K562 (cell line): Measurements from ENCODE around the gene EFNA1. TPM values are rescaled to one million over a fixed set of nuclear protein-coding genes. Genes with fewer than 3 reads are reported as not detected.

Experiments used
- BHLHE40 ChIP-seq: IDR thresholded peaks from 2 replicates; pipeline ENCODE4 v1.6.1; 2011; ENCODE audit warnings: low read length, improper control_type of control experiment
- CBFB ChIP-seq: sonication (generic); formaldehyde crosslinking; IDR thresholded peaks from 2 replicates; pipeline ENCODE4 v1.4.0; 2020; ENCODE audit warnings: mild to moderate bottlenecking, missing genetic modification reagents
- GTF2E2 ChIP-seq: fragments of 200-800 bp; sonication (Bioruptor generic); IDR thresholded peaks from 2 replicates; pipeline ENCODE4 v1.6.1; 2016; ENCODE audit warnings: missing genetic modification characterization, missing compliant biosample characterization
- GTF2F1 ChIP-seq: IDR thresholded peaks from 2 replicates; pipeline ENCODE4 v1.6.1; 2011; ENCODE audit warnings: low read depth, low read length, improper control_type of control experiment
- HMGN3 ChIP-seq: IDR thresholded peaks from 2 replicates; pipeline ENCODE4 v1.6.1; 2011; ENCODE audit warnings: borderline replicate concordance, low read depth, mild to moderate bottlenecking, mixed read lengths, low read length; ENCODE audit not compliant: insufficient read length; ENCODE audit errors: extremely low read depth
- NCOA6 ChIP-seq: fragments of 450-650 bp; IDR thresholded peaks from 2 replicates; pipeline ENCODE4 v1.6.1; 2017; ENCODE audit warnings: mild to moderate bottlenecking
- NR1H2 ChIP-seq: sonication (generic); formaldehyde crosslinking; IDR thresholded peaks from 2 replicates; pipeline ENCODE4 v1.4.0; 2020; ENCODE audit warnings: mild to moderate bottlenecking, missing genetic modification reagents
- SMC3 ChIP-seq: conservative IDR thresholded peaks from 2 replicates; pipeline ENCODE4 v1.6.1; 2011; ENCODE audit warnings: low read depth, low read length, improper control_type of control experiment; ENCODE audit not compliant: insufficient read depth
- ZNF609 ChIP-seq: sonication (generic); formaldehyde crosslinking; IDR thresholded peaks from 2 replicates; pipeline ENCODE4 v1.8.1; 2023; ENCODE audit warnings: missing genetic modification reagents, mild to moderate bottlenecking, borderline replicate concordance
- polyA plus RNA-seq, 8 experiments: library from polyadenylated mRNA; depleted of rRNA in 4 of 8; stranded (reverse) in 5 of 8; unstranded in 3 of 8; fragments of >200 nt; fragmentation: Nextera tagmentation in 2 of 8; fragmentation: Illumina TruSeq in 1 of 8; extraction: Ambion mirVana in 2 of 8; extraction: Trizol in 1 of 8; gene quantifications; 2 replicates each; pipeline versions ENCODE4 v1.2.1 to v1.2.3, GENCODE V29; 2011 to 2014; ENCODE audit warnings: inconsistent platforms in 1 of 8, missing spikeins in 1 of 8
- total RNA-seq, 7 experiments: library from RNA; depleted of rRNA in 6 of 7; stranded (reverse); fragments of >200 nt in 6 of 7; fragmentation: Illumina TruSeq in 2 of 7; extraction: Trizol in 2 of 7; gene quantifications; 2 replicates each; pipeline versions ENCODE4 v1.2.1 to v1.2.3, GENCODE V29; 2011 to 2021; ENCODE audit warnings: low replicate concordance in 1 of 7
- TF ChIP-seq, protein P1 (sequence below): sonication (generic); formaldehyde crosslinking; IDR thresholded peaks from 2 replicates; pipeline ENCODE4 v1.8.0; 2023; ENCODE audit warnings: mild to moderate bottlenecking, missing genetic modification reagents
- TF ChIP-seq, protein P2 (sequence below): sonication (generic); formaldehyde crosslinking; IDR thresholded peaks from 2 replicates; pipeline ENCODE4 v1.8.0; 2022; ENCODE audit warnings: missing genetic modification reagents, mild to moderate bottlenecking, borderline replicate concordance
- TF ChIP-seq, protein P3 (sequence below), 2 experiments: IDR thresholded peaks; 2 replicates each; pipeline ENCODE4 v1.6.1; 2011; ENCODE audit warnings: borderline replicate concordance in 1 of 2, control low read depth in 1 of 2, low read depth in 1 of 2, low read length in 1 of 2, mild to moderate bottlenecking in 1 of 2, mixed read lengths in 1 of 2, moderate library complexity in 1 of 2; ENCODE audit not compliant: insufficient read depth in 1 of 2, insufficient read length in 1 of 2, poor library complexity in 1 of 2, severe bottlenecking in 1 of 2; ENCODE audit errors: extremely low read depth in 1 of 2
- TF ChIP-seq, protein P4 (sequence below): sonication (generic); formaldehyde crosslinking; IDR thresholded peaks from 2 replicates; pipeline ENCODE4 v1.8.0; 2022; ENCODE audit warnings: mild to moderate bottlenecking, low read depth, missing genetic modification reagents

Gene EFNA1
- total and polyA plus RNA-seq, 9 of the 15 experiments (the other 6 are each of a cell fraction or from before 2014, with no cell fraction given): 2.1 to 9.3 (median 3.0) TPM

DNA sequence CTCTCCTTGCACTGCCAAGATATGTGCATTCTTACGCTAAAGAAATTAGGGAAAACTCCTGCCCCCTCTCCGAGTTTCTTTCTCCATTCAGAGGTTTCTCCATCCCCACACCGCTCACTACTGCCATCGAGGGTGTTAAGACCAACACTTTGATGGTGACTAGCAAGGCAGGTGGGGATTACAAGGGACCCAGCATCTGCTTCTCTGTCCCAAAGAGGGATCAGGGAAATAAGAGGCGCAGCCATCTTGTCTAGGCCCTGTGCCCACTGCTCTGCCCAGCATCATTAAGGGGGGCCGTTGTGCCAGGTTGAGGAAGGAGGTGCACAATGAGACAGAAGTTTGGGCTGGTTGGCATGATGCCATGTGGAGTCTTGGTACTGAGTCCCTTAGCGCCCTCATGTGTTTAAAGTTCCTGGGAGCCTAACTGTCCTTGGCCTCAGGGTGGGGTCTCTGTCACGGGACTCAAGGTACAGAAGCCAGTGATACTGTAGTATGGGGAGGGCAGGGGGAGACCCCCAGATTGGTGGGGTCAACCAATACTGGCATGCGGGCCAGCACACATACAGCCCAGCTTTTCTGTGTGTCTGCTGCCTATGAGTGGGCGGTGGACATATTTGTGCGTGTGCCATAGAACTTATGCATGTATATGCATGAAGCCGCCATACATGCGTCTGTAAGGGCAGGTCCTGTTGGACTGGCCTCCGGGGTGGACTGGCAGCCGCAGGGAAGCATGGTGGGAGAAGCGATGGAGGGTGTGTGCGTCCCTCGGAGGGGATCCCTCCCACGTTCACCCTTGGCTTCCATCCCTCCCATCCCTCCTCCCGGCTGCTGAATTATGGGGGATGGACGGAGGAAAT is 43.6 kb upstream of the EFNA1 start (continued):
- TF ChIP-seq, protein P1, sequence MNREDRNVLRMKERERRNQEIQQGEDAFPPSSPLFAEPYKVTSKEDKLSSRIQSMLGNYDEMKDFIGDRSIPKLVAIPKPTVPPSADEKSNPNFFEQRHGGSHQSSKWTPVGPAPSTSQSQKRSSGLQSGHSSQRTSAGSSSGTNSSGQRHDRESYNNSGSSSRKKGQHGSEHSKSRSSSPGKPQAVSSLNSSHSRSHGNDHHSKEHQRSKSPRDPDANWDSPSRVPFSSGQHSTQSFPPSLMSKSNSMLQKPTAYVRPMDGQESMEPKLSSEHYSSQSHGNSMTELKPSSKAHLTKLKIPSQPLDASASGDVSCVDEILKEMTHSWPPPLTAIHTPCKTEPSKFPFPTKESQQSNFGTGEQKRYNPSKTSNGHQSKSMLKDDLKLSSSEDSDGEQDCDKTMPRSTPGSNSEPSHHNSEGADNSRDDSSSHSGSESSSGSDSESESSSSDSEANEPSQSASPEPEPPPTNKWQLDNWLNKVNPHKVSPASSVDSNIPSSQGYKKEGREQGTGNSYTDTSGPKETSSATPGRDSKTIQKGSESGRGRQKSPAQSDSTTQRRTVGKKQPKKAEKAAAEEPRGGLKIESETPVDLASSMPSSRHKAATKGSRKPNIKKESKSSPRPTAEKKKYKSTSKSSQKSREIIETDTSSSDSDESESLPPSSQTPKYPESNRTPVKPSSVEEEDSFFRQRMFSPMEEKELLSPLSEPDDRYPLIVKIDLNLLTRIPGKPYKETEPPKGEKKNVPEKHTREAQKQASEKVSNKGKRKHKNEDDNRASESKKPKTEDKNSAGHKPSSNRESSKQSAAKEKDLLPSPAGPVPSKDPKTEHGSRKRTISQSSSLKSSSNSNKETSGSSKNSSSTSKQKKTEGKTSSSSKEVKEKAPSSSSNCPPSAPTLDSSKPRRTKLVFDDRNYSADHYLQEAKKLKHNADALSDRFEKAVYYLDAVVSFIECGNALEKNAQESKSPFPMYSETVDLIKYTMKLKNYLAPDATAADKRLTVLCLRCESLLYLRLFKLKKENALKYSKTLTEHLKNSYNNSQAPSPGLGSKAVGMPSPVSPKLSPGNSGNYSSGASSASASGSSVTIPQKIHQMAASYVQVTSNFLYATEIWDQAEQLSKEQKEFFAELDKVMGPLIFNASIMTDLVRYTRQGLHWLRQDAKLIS (CRISPR knock-in tag): 0 out of 2 replicates have a peak, but pooled peaks have one; percentile 12
- TF ChIP-seq, protein P2, sequence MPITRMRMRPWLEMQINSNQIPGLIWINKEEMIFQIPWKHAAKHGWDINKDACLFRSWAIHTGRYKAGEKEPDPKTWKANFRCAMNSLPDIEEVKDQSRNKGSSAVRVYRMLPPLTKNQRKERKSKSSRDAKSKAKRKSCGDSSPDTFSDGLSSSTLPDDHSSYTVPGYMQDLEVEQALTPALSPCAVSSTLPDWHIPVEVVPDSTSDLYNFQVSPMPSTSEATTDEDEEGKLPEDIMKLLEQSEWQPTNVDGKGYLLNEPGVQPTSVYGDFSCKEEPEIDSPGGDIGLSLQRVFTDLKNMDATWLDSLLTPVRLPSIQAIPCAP (CRISPR knock-in tag): no peak
- TF ChIP-seq HMGN3 (no peak), NR1H2 (CRISPR knock-in tag) (peak; percentile 78; the same call in 1 of the 2 replicates), GTF2F1 (0 out of 2 replicates have a peak, but pooled peaks have one; percentile 17), SMC3 (peak; percentile 33; the same call in 1 of the 2 replicates), ZNF609 (CRISPR knock-in tag) (0 out of 2 replicates have a peak, but pooled peaks have one; percentile 27), GTF2E2 (tag) (no peak), BHLHE40 (peak; percentile 71), CBFB (CRISPR knock-in tag) (peak; percentile 38; the same call in 1 of the 2 replicates), NCOA6 (no peak)
- TF ChIP-seq, protein P3, sequence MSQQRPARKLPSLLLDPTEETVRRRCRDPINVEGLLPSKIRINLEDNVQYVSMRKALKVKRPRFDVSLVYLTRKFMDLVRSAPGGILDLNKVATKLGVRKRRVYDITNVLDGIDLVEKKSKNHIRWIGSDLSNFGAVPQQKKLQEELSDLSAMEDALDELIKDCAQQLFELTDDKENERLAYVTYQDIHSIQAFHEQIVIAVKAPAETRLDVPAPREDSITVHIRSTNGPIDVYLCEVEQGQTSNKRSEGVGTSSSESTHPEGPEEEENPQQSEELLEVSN (IDR thresholded peaks at IDR 0.05; ENCODE audit: borderline replicate concordance in 1 of 2, extremely low read depth in 1 of 2, insufficient read depth in 1 of 2, insufficient read length in 1 of 2, low read depth in 1 of 2, low read length in 1 of 2, poor library complexity in 1 of 2, severe bottlenecking in 1 of 2): peak in 1 of 2 experiments; percentile 18
- TF ChIP-seq, protein P4, sequence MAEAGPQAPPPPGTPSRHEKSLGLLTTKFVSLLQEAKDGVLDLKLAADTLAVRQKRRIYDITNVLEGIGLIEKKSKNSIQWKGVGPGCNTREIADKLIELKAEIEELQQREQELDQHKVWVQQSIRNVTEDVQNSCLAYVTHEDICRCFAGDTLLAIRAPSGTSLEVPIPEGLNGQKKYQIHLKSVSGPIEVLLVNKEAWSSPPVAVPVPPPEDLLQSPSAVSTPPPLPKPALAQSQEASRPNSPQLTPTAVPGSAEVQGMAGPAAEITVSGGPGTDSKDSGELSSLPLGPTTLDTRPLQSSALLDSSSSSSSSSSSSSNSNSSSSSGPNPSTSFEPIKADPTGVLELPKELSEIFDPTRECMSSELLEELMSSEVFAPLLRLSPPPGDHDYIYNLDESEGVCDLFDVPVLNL (CRISPR knock-in tag): no peak
